ENCODE results near the gene ARPC1A.

DNA sequence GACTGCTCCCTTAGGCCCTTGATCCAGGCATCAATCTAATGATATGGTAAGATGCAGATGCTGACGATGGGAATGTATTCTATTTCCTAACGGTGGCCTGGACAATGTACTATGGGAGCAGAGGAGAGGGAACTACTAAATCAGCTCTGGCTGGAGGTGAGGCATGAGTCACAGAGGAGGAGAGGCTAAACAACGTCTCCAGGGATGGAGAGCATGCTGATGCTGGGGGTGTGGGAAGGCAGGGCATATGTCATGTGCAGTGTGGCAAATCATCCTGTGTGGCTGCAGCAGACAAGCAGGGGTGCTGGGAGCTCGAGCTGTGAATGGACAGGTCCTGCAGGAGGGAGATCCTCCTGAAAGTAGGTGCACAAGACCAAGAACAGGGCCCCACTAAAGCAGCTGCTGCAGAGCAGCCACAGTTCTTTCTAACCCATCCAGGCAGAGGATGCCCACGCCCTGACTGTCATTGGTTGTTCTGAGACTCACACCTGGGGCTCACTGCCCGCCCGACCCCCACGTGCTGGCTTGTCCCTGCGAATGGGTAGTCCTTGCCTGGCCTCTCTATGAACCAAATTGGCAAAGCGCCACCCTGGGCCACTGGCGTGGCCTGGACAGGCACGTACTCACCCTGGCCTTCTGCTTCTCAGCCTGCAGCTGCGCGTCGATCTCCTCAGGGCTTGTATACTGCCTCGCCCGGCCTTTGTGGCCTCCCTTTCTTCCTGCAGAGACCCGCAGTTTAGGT lies 78.7 kb downstream of the ARPC1A start:
- TF ChIP-seq POLR2AphosphoS5 (IDR thresholded peaks at IDR 0.05; ENCODE audit: low read depth, low read length) (no peak), SIN3A (IDR thresholded peaks at IDR 0.05; ENCODE audit: borderline replicate concordance, insufficient read depth, low read length) (no peak)
- TF ChIP-seq, protein P1, sequence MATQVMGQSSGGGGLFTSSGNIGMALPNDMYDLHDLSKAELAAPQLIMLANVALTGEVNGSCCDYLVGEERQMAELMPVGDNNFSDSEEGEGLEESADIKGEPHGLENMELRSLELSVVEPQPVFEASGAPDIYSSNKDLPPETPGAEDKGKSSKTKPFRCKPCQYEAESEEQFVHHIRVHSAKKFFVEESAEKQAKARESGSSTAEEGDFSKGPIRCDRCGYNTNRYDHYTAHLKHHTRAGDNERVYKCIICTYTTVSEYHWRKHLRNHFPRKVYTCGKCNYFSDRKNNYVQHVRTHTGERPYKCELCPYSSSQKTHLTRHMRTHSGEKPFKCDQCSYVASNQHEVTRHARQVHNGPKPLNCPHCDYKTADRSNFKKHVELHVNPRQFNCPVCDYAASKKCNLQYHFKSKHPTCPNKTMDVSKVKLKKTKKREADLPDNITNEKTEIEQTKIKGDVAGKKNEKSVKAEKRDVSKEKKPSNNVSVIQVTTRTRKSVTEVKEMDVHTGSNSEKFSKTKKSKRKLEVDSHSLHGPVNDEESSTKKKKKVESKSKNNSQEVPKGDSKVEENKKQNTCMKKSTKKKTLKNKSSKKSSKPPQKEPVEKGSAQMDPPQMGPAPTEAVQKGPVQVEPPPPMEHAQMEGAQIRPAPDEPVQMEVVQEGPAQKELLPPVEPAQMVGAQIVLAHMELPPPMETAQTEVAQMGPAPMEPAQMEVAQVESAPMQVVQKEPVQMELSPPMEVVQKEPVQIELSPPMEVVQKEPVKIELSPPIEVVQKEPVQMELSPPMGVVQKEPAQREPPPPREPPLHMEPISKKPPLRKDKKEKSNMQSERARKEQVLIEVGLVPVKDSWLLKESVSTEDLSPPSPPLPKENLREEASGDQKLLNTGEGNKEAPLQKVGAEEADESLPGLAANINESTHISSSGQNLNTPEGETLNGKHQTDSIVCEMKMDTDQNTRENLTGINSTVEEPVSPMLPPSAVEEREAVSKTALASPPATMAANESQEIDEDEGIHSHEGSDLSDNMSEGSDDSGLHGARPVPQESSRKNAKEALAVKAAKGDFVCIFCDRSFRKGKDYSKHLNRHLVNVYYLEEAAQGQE (IDR thresholded peaks at IDR 0.05; ENCODE audit: insufficient read depth in 1 of 2, low read depth in 2 of 2, low read length in 2 of 2), result no peak
